H1 (cell line): ENCODE measurements around the gene UHRF2. TPM values are rescaled to one million over a fixed set of nuclear protein-coding genes. Genes with fewer than 3 reads are reported as not detected.

Experiments
- CTCF ChIA-PET: fragments of 300-600 bp; sonication (Branson Sonifier 250); formaldehyde crosslinking; loops from one replicate; lab custom pipeline; 2021; ENCODE audit not compliant: partially characterized antibody; lab: Charles Lee
- POLR2A ChIA-PET: fragments of 300-600 bp; sonication (Branson Sonifier 250); formaldehyde crosslinking; loops from one replicate; lab custom pipeline; 2021; ENCODE audit warnings: inconsistent platforms; ENCODE audit not compliant: partially characterized antibody; lab: Charles Lee
- DNase-seq, 2 experiments: peaks; one replicate each; pipeline versions ENCODE4 v3.0.0 to v3.0.0-alpha.2; 2010 to 2022; ENCODE audit warnings: low spot score in 2 of 2, low read depth in 1 of 2, mixed read lengths in 1 of 2
- FAIRE-seq: peaks from 2 replicates; lab custom pipeline; 2011; peaks lifted over from hg19 to GRCh38; lab: Jason Lieb, UNC
- H2AFZ ChIP-seq: 2 replicates; pipeline ENCODE4 v1.8.1; 2012; ENCODE audit warnings: low read length, inconsistent platforms
- H2AK5ac ChIP-seq: 2 replicates; pipeline ENCODE4 v1.6.1; 2013; ENCODE audit warnings: low read depth, low read length
- H2BK120ac ChIP-seq: replicated peaks from 2 replicates; pipeline ENCODE3; 2013; ENCODE audit warnings: low read depth, low read length, inconsistent platforms
- H2BK12ac ChIP-seq: 2 replicates; pipeline ENCODE4 v1.6.1; 2013; ENCODE audit warnings: low read depth, low read length
- H2BK15ac ChIP-seq: 2 replicates; pipeline ENCODE4 v1.6.1; 2013; ENCODE audit warnings: low read length
- H2BK20ac ChIP-seq: 2 replicates; pipeline ENCODE4 v1.6.1; 2013; ENCODE audit warnings: low read length
- H2BK5ac ChIP-seq: 2 replicates; pipeline ENCODE4 v1.6.1; 2013; ENCODE audit warnings: low read depth, low read length
- H3K14ac ChIP-seq: 2 replicates; pipeline ENCODE4 v1.6.1; 2013; ENCODE audit warnings: inconsistent platforms; ENCODE audit not compliant: insufficient read length
- H3K18ac ChIP-seq: 2 replicates; pipeline ENCODE4 v1.6.1; 2013; ENCODE audit warnings: low read length; ENCODE audit errors: extremely low read depth
- H3K23ac ChIP-seq: 2 replicates; pipeline ENCODE4 v1.6.1; 2013; ENCODE audit warnings: inconsistent platforms; ENCODE audit not compliant: insufficient read length
- H3K23me2 ChIP-seq: 2 replicates; pipeline ENCODE4 v1.6.1; 2013; ENCODE audit warnings: low read depth, low read length
- H3K27ac ChIP-seq: 2 replicates; pipeline ENCODE4 v1.6.1; 2011; ENCODE audit warnings: low read depth, low read length, inconsistent platforms
- H3K27me3 ChIP-seq, 4 experiments: replicated peaks in 1 of 4; 1 replicate in 1 of 4; 2 replicates in 3 of 4; pipeline versions ENCODE4 v1.6.1 to v1.8.1; 2011 to 2013; ENCODE audit warnings: low read length in 3 of 4, mild to moderate bottlenecking in 3 of 4, inconsistent platforms in 2 of 4, mixed read lengths in 2 of 4, moderate library complexity in 1 of 4; ENCODE audit not compliant: control insufficient read depth in 3 of 4, insufficient read depth in 3 of 4; ENCODE audit errors: extremely low read depth in 1 of 4
- H3K36me3 ChIP-seq, 4 experiments: 2 replicates each; pipeline versions ENCODE4 v1.6.1 to v1.8.1; 2011 to 2013; ENCODE audit warnings: mild to moderate bottlenecking in 4 of 4, low read length in 3 of 4, moderate library complexity in 2 of 4, control low read depth in 1 of 4, inconsistent platforms in 1 of 4; ENCODE audit not compliant: insufficient read depth in 4 of 4, control insufficient read depth in 2 of 4
- H3K4ac ChIP-seq: replicated peaks from 2 replicates; pipeline ENCODE3; 2013; ENCODE audit warnings: low read length, low read depth, mixed read lengths, inconsistent platforms; ENCODE audit not compliant: insufficient read length
- H3K4me1 ChIP-seq, 4 experiments: replicated peaks in 1 of 4; 1 replicate in 1 of 4; 2 replicates in 3 of 4; pipeline versions ENCODE4 v1.6.1 to v1.8.1; 2011 to 2013; ENCODE audit warnings: low read length in 3 of 4, inconsistent platforms in 2 of 4, mixed read lengths in 1 of 4; ENCODE audit not compliant: insufficient read depth in 4 of 4, control insufficient read depth in 3 of 4
- H3K4me2 ChIP-seq, 2 experiments: 2 replicates each; pipeline versions ENCODE4 v1.6.1 to v1.8.1; 2011 to 2013; ENCODE audit warnings: low read depth in 2 of 2, low read length in 2 of 2, control low read depth in 1 of 2, inconsistent platforms in 1 of 2, mild to moderate bottlenecking in 1 of 2; ENCODE audit not compliant: insufficient read depth in 1 of 2
- H3K4me3 ChIP-seq, 4 experiments: fragments of 200-600, 300-600 bp in 1 of 4; sonication (generic), shearing (Covaris generic), sonication (Bioruptor Twin) in 1 of 4; 2 replicates each; pipeline versions ENCODE4 v1.5.1 to v1.8.1; 2011 to 2016; ENCODE audit warnings: low read length in 4 of 4, low read depth in 3 of 4, control low read depth in 2 of 4, inconsistent platforms in 2 of 4, mild to moderate bottlenecking in 2 of 4, mixed read lengths in 1 of 4, moderate library complexity in 1 of 4; ENCODE audit not compliant: insufficient read depth in 2 of 4; ENCODE audit errors: extremely low read depth in 1 of 4
- H3K56ac ChIP-seq: replicated peaks from 2 replicates; pipeline ENCODE3; 2013; ENCODE audit warnings: low read depth, mild to moderate bottlenecking, mixed read lengths, low read length, inconsistent platforms; ENCODE audit not compliant: insufficient read length
- H3K79me1 ChIP-seq: 2 replicates; pipeline ENCODE4 v1.6.1; 2013; ENCODE audit warnings: low read depth, low read length, control low read depth
- H3K79me2 ChIP-seq, 2 experiments: 2 replicates each; pipeline versions ENCODE4 v1.6.1 to v1.8.1; 2012 to 2013; ENCODE audit warnings: low read length in 2 of 2, mild to moderate bottlenecking in 2 of 2, inconsistent platforms in 1 of 2; ENCODE audit not compliant: insufficient read depth in 2 of 2, control insufficient read depth in 1 of 2
- H3K9ac ChIP-seq, 4 experiments: replicated peaks in 1 of 4; 1 replicate in 1 of 4; 2 replicates in 3 of 4; pipeline versions ENCODE4 v1.6.1 to v1.8.1; 2011 to 2013; ENCODE audit warnings: low read depth in 3 of 4, low read length in 3 of 4, control low read depth in 2 of 4, mild to moderate bottlenecking in 2 of 4, moderate library complexity in 2 of 4, inconsistent platforms in 1 of 4; ENCODE audit errors: extremely low read depth in 1 of 4
- H3K9me3 ChIP-seq, 2 experiments: 2 replicates each; pipeline versions ENCODE4 v1.6.1 to v1.8.1; 2012 to 2013; ENCODE audit warnings: mild to moderate bottlenecking in 2 of 2, moderate library complexity in 2 of 2, control low read depth in 1 of 2, inconsistent platforms in 1 of 2, low read depth in 1 of 2, low read length in 1 of 2, mixed read lengths in 1 of 2; ENCODE audit not compliant: insufficient read depth in 2 of 2
- H4K20me1 ChIP-seq, 2 experiments: replicated peaks in 1 of 2; 2 replicates each; pipeline versions ENCODE3 to v1.8.1; 2011 to 2013; ENCODE audit warnings: inconsistent platforms in 2 of 2, low read length in 2 of 2, mild to moderate bottlenecking in 1 of 2; ENCODE audit not compliant: insufficient read depth in 2 of 2, control insufficient read depth in 1 of 2
- H4K5ac ChIP-seq: 2 replicates; pipeline ENCODE4 v1.6.1; 2013; ENCODE audit warnings: low read length, low read depth, mixed read lengths, inconsistent platforms; ENCODE audit not compliant: insufficient read length
- H4K8ac ChIP-seq: 2 replicates; pipeline ENCODE4 v1.8.0; 2013; ENCODE audit warnings: mild to moderate bottlenecking, moderate library complexity, low read length, inconsistent platforms; ENCODE audit not compliant: insufficient read depth; ENCODE audit errors: extremely low read depth
- H4K91ac ChIP-seq: replicated peaks from 2 replicates; pipeline ENCODE3; 2013; ENCODE audit warnings: low read length, mixed read lengths, inconsistent platforms; ENCODE audit not compliant: insufficient read length
- CBX5 ChIP-seq: fragments of 300-800, 300-1000 bp; sonication (generic); IDR thresholded peaks from 2 replicates; pipeline ENCODE4 v1.7.1; 2016; ENCODE audit warnings: antibody characterized with exemption, low read length, low read depth
- CTBP2 ChIP-seq: IDR thresholded peaks from 2 replicates; pipeline ENCODE4 v1.7.0; 2011; ENCODE audit warnings: borderline replicate concordance, mild to moderate bottlenecking, moderate library complexity, mixed read lengths, low read length; ENCODE audit not compliant: insufficient read depth, insufficient read length
- EZH2 ChIP-seq: fragments of 200-600 bp; sonication (generic); IDR thresholded peaks from 2 replicates; pipeline ENCODE4 v1.7.1; 2012; ENCODE audit warnings: low read depth, mild to moderate bottlenecking, moderate library complexity, low read length, inconsistent platforms; ENCODE audit not compliant: severe bottlenecking
- JUN ChIP-seq: IDR thresholded peaks from 2 replicates; pipeline ENCODE4 v1.6.1; 2011; ENCODE audit warnings: low read depth, mild to moderate bottlenecking, improper control_type of control experiment, low read length
- MAFK ChIP-seq: IDR thresholded peaks from 2 replicates; pipeline ENCODE4 v1.6.1; 2012; ENCODE audit warnings: low read depth, mild to moderate bottlenecking, improper control_type of control experiment, low read length
- MAX ChIP-seq: IDR thresholded peaks from 2 replicates; pipeline ENCODE4 v1.6.1; 2012; ENCODE audit warnings: inconsistent platforms
- RNF2 ChIP-seq: fragments of 200-900, 300-1000 bp; sonication (generic); IDR thresholded peaks from 2 replicates; pipeline ENCODE4 v1.7.1; 2016; ENCODE audit warnings: borderline replicate concordance, low read depth, mild to moderate bottlenecking, antibody characterized with exemption, low read length; ENCODE audit not compliant: poor library complexity, severe bottlenecking; ENCODE audit errors: missing control alignments
- RXRA ChIP-seq: IDR thresholded peaks from 2 replicates; pipeline ENCODE4 v1.6.1; 2011; ENCODE audit warnings: low read depth, mild to moderate bottlenecking, low read length, moderate library complexity; ENCODE audit not compliant: insufficient read depth
- SP2 ChIP-seq: IDR thresholded peaks from 2 replicates; pipeline ENCODE4 v1.6.1; 2012; ENCODE audit warnings: mild to moderate bottlenecking, low read length, inconsistent platforms
- SP4 ChIP-seq: IDR thresholded peaks from 2 replicates; pipeline ENCODE4 v1.6.1; 2012; ENCODE audit warnings: low read length, inconsistent platforms
- TAF1 ChIP-seq: IDR thresholded peaks from 2 replicates; pipeline ENCODE4 v1.6.1; 2011; ENCODE audit warnings: mild to moderate bottlenecking, low read depth, low read length
- TCF12 ChIP-seq: IDR thresholded peaks from 2 replicates; pipeline ENCODE4 v1.6.1; 2011; ENCODE audit warnings: low read depth, mild to moderate bottlenecking, low read length
- USF2 ChIP-seq: IDR thresholded peaks from 2 replicates; pipeline ENCODE4 v1.6.1; 2011; ENCODE audit warnings: low read length, improper control_type of control experiment
- WGBS, 2 experiments: shearing (Covaris generic) in 1 of 2; methylation state at CpG; one replicate each; pipeline versions ENCODE4 v1.1.6 to v1.1.7; 2013 to 2015; ENCODE audit warnings: low lambda C conversion rate in 2 of 2, mixed read lengths in 2 of 2, inconsistent platforms in 1 of 2, low coverage in 1 of 2, missing lambda C conversion rate in 1 of 2; ENCODE audit not compliant: insufficient replicate concordance in 2 of 2, insufficient coverage in 1 of 2, insufficient read length in 1 of 2; ENCODE audit errors: extremely low coverage in 1 of 2, missing lambda C conversion rate in 1 of 2; 5-methylcytosine and 5-hydroxymethylcytosine counted together
- polyA plus RNA-seq, 7 experiments: library from polyadenylated mRNA; depleted of rRNA in 3 of 7; stranded (reverse) in 5 of 7; unstranded in 2 of 7; fragments of >200 nt in 5 of 7; fragments of 200-250 nt in 2 of 7; gene quantifications; 1 replicate in 5 of 7; 2 replicates in 1 of 7; 4 replicates in 1 of 7; pipeline versions ENCODE4 v1.2.1 to v1.2.3, GENCODE V29; 2011 to 2013; ENCODE audit warnings: missing spikeins in 2 of 7, mixed read lengths in 2 of 7
- total RNA-seq: library from RNA; stranded (reverse); fragmentation: NEBNext Ultra II Directional; extraction: Animal tissue kit (Norgen Biotek cat#: 25700); gene quantifications from 2 replicates; pipeline ENCODE4 v1.2.1, GENCODE V29; 2021

The UHRF2 gene
- total and polyA plus RNA-seq, 2 of the 8 experiments (the other 6 are each of a cell fraction or from before 2014, with no cell fraction given), result 31.8 to 48.0 TPM

- Histone ChIP-seq H2BK20ac (no peak overlapping the region), H4K20me1 (no peaks in the 10 kb centered on the region), H3K79me2 (no peaks in the 10 kb centered on the region), H3K36me3 (no peaks in the 10 kb centered on the region), H2BK15ac (no peak overlapping the region), H2AK5ac (no peak overlapping the region), H3K27ac (no peak overlapping the region), H2AFZ (no peak overlapping the region), H3K27me3 (no peaks in the 10 kb centered on the region), H3K9ac (no peak overlapping the region), H2BK120ac (no peak overlapping the region), H3K23ac (no peak overlapping the region), H2BK12ac (no peak overlapping the region), H2BK5ac (no peak overlapping the region), H3K79me1 (no peaks in the 10 kb centered on the region), H3K9me3 (no peaks in the 10 kb centered on the region), H3K4ac (no peak overlapping the region), H4K91ac (no peak overlapping the region), H4K8ac (no peak overlapping the region), H3K56ac (no peak overlapping the region), H3K18ac (no peak overlapping the region), H3K4me2 (no peak overlapping the region), H3K4me1 (peaks cover 0 to 2% (median 0%) of the 10 kb centered on the region in 4 experiments; a peak in 2 of 7 replicates), H3K14ac (no peak overlapping the region), H4K5ac (no peak overlapping the region), H3K4me3 (no peak overlapping the region), H3K23me2 (peaks cover 6% of the 10 kb centered on the region; the same call in 1 of the 2 replicates)
- POLR2A ChIA-PET, result no interaction called here
- no peak for DNase-seq
- no peak for FAIRE-seq
- CTCF ChIA-PET, result interaction anchor here (1.0 kb wide), 1 partner anchor 353 kb away, joined by 3 read pairs; no protein-coding TSS in a partner anchor
- WGBS, 2 experiments, result 87% methylated on average over 2 of the region's 2 CpGs; no CpG with 5 or more reads in 1 of the 2 experiments
- TF ChIP-seq EZH2 (no peak), TAF1 (no peak), RNF2 (no peak), SP4 (no peak), TCF12 (no peak), RXRA (no peak), MAFK (no peak), MAX (no peak), USF2 (no peak), SP2 (no peak), JUN (no peak), CBX5 (no peak), CTBP2 (no peak)
These were observed 5.2 kb upstream of the UHRF2 start for GRCh38 chr9:6407778-6408177.
